DND-41 (cell line): ENCODE measurements around the gene POLN.

ENCODE experiments used
- ATAC-seq: fragments of 200-7000 bp; cut with Tn5 transposase; 3 replicates; pipeline ENCODE4 v1.9.1; 2021; ENCODE audit warnings: low read depth; ENCODE audit not compliant: insufficient read depth
- DNase-seq: peaks from one replicate; pipeline ENCODE4 v3.0.0-alpha.2; 2020
- H2AFZ ChIP-seq: 2 replicates; pipeline ENCODE4 v1.6.0; 2012; ENCODE audit warnings: low read depth, low read length
- H3K27ac ChIP-seq: 2 replicates; pipeline ENCODE4 v1.5.1; 2012; ENCODE audit warnings: low read length, inconsistent platforms
- H3K27me3 ChIP-seq: fragments of 200-600 bp; sonication (generic); 2 replicates; pipeline ENCODE4 v1.6.0; 2012; ENCODE audit warnings: low read length, mild to moderate bottlenecking, inconsistent platforms; ENCODE audit not compliant: insufficient read depth, poor library complexity
- H3K36me3 ChIP-seq: 2 replicates; pipeline ENCODE4 v1.5.1; 2012; ENCODE audit warnings: low read length, inconsistent platforms; ENCODE audit not compliant: insufficient read depth
- H3K4me1 ChIP-seq: 2 replicates; pipeline ENCODE4 v1.5.1; 2012; ENCODE audit warnings: mild to moderate bottlenecking, low read length; ENCODE audit not compliant: insufficient read depth
- H3K4me2 ChIP-seq: 2 replicates; pipeline ENCODE4 v1.6.0; 2012; ENCODE audit warnings: mild to moderate bottlenecking, moderate library complexity, low read length, inconsistent platforms; ENCODE audit not compliant: insufficient read depth
- H3K4me3 ChIP-seq, 2 experiments: fragments of 200-600 bp in 1 of 2; shearing (Covaris generic) in 1 of 2; 2 replicates each; pipeline ENCODE4 v1.5.1; 2012 to 2016; ENCODE audit warnings: inconsistent platforms in 2 of 2, low read length in 2 of 2, mild to moderate bottlenecking in 2 of 2, low read depth in 1 of 2, moderate library complexity in 1 of 2
- H3K79me2 ChIP-seq: 2 replicates; pipeline ENCODE4 v1.6.0; 2012; ENCODE audit warnings: low read length, inconsistent platforms; ENCODE audit not compliant: insufficient read depth
- H3K9ac ChIP-seq: 2 replicates; pipeline ENCODE4 v1.6.0; 2012; ENCODE audit warnings: low read depth, mild to moderate bottlenecking, inconsistent platforms, low read length, moderate library complexity
- H3K9me3 ChIP-seq: 2 replicates; pipeline ENCODE4 v1.5.1; 2012; ENCODE audit warnings: low read length, moderate library complexity, mild to moderate bottlenecking, inconsistent platforms; ENCODE audit not compliant: insufficient read depth, severe bottlenecking
- H4K20me1 ChIP-seq: 2 replicates; pipeline ENCODE4 v1.6.0; 2012; ENCODE audit warnings: low read length; ENCODE audit not compliant: insufficient read depth
- CTCF ChIP-seq: IDR thresholded peaks from 2 replicates; pipeline ENCODE4 v1.5.1; 2012; ENCODE audit warnings: borderline replicate concordance, low read length, moderate library complexity, mild to moderate bottlenecking; ENCODE audit not compliant: poor library complexity, severe bottlenecking; ENCODE audit errors: extremely low read depth
- EZH2 ChIP-seq: IDR thresholded peaks from 3 replicates; pipeline ENCODE4 v1.6.1; 2012; ENCODE audit warnings: borderline replicate concordance, low read depth, mild to moderate bottlenecking, moderate library complexity, low read length, inconsistent platforms; ENCODE audit not compliant: severe bottlenecking

POLN gene

GRCh38 chr4:2262944-2263250, 21.0 kb upstream of the POLN start:
- Histone ChIP-seq H3K36me3 (peaks cover 25% of the 10 kb centered on the region), H3K4me3 (peak overlapping the region; percentile 53 to 71), H3K27me3 (no peaks in the 10 kb centered on the region), H3K4me2 (peak overlapping the region; percentile 82), H3K27ac (peak overlapping the region; percentile 92), H3K79me2 (peaks cover 32% of the 10 kb centered on the region), H3K9me3 (no peaks in the 10 kb centered on the region), H3K4me1 (peaks cover 37% of the 10 kb centered on the region), H4K20me1 (peaks cover 30% of the 10 kb centered on the region), H3K9ac (peak overlapping the region; percentile 99), H2AFZ (peak overlapping the region; percentile 75)
- DNase-seq, result no peak
- no peak for ATAC-seq
- TF ChIP-seq CTCF (no peak), EZH2 (no peak)

GRCh38 chr4:2262145-2262943, 20.4 kb upstream of the POLN start:
- Histone ChIP-seq H3K4me3 (peak overlapping the region; percentile 53 to 86), H3K4me1 (peaks cover 37% of the 10 kb centered on the region), H3K27me3 (no peaks in the 10 kb centered on the region), H2AFZ (peak overlapping the region; percentile 75), H4K20me1 (peaks cover 36% of the 10 kb centered on the region), H3K36me3 (peaks cover 31% of the 10 kb centered on the region), H3K9ac (peak overlapping the region; percentile 99), H3K4me2 (peak overlapping the region; percentile 82), H3K9me3 (no peaks in the 10 kb centered on the region), H3K79me2 (peaks cover 32% of the 10 kb centered on the region), H3K27ac (peak overlapping the region; percentile 92)
- ATAC-seq, result peak; percentile 93
- peak; percentile 99 for DNase-seq
- TF ChIP-seq CTCF, result no peak
- no peak for TF ChIP-seq EZH2

GRCh38 chr4:2261853-2262144, 19.9 kb upstream of the POLN start, which contains the start of gene MXD4:
MXD4 (minus strand) TSS chr4:2262109; CDS start chr4:2261980, 129 bp downstream.
- no peak for ATAC-seq
- TF ChIP-seq CTCF (no peak), EZH2 (no peak)
- H3K36me3 ChIP-seq, result peaks cover 36% of the 10 kb centered on the region
- H3K4me2 ChIP-seq, result peak within 1 kb of the TSS; percentile 85
- H3K4me3 ChIP-seq, result peak within 1 kb of the TSS; percentile 55 to 86
- H3K4me1 ChIP-seq, result peaks cover 37% of the 10 kb centered on the region
- peaks cover 32% of the 10 kb centered on the region for H3K79me2 ChIP-seq
- H4K20me1 ChIP-seq, result peaks cover 41% of the 10 kb centered on the region
- DNase-seq, result no peak
- peak within 1 kb of the TSS; percentile 79 for H2AFZ ChIP-seq
- H3K27me3 ChIP-seq, result no peaks in the 10 kb centered on the region
- H3K9me3 ChIP-seq, result no peaks in the 10 kb centered on the region
- H3K27ac ChIP-seq, result peak within 1 kb of the TSS; percentile 92
- H3K9ac ChIP-seq, result peak within 1 kb of the TSS; percentile 99
